GM21786 (cell line): ENCODE data around the gene FAM171A2.

Experiments used
- ATAC-seq: cut with Tn5 transposase; IDR thresholded peaks from one replicate; pipeline ENCODE4 v1.9.1; 2021; ENCODE audit not compliant: unreplicated experiment

Gene FAM171A2

DNA sequence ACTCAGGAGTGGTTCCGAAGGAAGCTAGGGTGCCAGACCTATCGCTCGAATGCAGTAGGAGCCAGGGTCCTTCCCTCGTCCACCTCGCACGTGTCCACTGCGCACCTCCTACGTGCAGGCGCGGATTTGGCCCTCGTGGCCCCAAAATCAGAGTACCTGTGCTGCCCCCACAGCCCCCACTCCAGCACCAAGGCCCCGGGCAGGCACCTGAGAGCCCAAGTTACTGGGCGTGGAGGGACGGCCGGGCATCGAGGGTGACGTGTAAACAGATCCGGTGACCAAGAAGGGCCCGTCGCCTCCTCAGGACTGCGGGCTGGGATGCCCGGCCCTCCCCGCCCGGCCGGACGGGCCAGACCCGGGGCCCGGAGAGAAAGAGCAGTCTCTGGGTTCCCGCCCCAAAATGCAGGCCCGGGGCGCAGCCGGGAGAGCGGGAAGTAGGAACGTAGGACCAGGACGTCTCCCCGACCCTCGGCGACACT lies 39.5 kb downstream of the FAM171A2 start:
- ATAC-seq = no peak

DNA sequence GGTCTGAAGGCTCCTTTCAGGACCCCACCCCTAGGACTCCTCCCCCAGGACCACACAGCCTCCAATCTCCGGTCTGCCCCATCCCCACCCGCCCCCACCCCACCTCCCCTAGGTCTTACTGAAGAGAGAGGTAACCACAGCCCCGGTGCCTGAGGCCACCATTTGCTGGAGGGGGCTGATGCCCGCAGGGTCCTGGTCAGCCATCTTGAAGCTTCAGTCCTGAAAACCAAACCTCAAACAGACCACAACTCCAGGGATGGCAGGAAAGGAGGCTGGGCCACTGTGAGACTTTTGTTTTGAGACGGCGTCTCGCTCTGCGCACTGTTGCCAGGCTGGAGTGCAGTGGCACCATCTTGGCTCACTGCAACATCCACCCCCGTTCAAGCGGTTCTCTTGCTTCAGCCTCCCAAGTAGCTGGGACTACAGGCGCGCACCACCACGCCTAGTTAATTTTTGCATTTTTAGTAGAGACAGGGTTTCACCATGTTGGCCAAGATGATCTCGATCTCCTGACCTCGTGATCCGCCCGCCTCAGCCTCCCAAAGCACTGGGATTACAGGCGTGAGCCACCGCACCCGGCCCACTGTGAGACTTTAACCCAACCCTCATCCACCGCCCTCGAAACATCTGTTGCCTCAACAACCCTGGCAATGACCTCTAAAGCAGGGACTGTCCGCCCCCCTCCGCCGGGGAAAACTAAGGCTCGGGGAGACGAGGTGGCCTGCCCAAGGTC lies 40.1 kb downstream of the FAM171A2 start:
- no peak for ATAC-seq

DNA sequence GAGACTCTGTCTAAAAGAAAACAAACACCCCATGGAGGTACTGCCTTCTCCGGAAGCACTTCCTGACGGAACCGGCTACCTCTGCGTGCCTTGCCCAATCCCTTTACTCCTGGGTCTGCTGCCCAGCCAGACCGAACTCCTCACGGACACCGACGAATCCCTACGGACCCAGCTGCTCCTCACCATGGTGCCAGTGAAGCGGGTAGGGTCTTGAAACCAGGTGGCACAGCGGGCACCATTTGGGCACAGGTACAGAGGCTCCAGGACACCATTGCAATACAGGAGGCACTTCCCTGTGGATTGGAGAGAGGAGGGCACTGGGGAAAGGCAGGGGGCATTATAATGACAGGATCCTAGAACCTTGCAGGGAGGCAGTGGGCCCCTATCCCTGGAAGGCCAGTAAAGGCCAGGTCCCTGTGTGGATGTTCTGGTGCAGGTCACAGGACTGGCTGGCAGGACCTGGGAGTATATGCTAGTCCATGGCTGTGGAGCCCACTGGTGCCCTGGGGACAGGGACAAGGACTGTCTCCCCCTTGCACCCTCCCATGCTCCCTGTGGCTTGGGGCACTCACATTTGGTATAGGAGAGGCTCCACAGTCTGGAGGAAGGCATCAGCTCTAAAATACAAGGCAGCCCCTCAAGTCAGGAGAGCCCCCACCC lies 41.3 kb downstream of the FAM171A2 start:
- ATAC-seq = no peak

DNA sequence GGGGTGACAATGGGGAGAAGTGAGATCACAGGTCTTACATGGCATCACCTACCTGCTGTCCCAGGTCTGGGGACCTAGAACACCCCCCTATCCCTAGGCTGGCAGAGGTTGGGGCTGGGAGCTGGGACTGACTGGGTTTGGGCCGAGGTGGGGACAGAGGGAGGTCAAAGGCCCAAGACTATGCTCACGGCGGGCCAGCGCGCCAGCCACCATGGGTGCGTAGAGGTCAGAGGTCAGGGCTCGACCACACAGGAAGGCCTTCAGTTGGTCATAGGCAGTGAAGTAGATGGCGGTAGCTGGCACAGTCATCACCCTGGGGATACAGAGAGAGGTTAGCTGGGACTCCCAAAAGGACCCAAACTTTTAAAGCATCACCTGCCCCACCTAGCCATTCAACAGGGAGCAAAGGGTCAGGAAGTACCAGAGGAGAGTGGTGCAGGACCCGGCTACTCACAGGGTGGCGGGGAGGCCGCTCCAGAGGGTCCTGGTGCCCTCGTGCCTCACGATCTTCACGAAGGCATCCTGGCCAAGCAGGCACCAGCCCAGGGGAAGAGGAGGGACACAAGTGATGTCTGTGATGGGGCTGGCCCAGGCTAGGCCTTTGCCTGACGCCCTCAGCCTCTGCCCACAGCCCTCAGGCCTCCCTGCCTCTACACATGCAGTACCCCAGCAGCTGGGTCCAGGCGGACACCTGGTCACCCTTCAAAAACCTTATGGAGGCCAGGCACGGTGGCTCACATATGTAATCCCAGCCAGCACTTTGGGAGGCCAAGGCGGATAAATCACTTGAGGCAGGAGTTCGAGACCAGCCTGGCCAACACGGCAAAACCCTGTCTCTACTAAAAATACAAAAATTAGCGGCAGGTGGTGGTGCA lies 42.2 kb downstream of the FAM171A2 start:
- no peak for ATAC-seq

DNA sequence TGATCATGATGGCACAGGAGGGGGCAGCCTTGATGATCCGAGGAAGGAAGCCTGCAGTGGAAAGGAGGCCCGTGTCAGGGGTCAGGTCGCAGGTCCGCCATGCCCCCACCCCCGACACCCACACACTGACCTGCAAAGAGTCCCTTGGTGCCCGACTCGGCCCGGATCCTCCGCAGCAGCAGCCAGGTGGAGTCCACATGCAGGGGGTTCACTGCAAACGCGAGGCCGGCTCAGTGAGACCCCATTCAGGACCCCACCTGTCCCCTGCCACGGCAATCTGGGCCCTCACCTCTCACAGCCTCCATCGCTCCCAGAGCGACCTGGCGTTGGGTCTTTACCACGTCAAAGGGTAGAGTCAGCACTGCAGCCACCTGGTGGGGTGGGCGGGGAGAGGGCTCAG lies 43.6 kb downstream of the FAM171A2 start:
- no peak for ATAC-seq

DNA sequence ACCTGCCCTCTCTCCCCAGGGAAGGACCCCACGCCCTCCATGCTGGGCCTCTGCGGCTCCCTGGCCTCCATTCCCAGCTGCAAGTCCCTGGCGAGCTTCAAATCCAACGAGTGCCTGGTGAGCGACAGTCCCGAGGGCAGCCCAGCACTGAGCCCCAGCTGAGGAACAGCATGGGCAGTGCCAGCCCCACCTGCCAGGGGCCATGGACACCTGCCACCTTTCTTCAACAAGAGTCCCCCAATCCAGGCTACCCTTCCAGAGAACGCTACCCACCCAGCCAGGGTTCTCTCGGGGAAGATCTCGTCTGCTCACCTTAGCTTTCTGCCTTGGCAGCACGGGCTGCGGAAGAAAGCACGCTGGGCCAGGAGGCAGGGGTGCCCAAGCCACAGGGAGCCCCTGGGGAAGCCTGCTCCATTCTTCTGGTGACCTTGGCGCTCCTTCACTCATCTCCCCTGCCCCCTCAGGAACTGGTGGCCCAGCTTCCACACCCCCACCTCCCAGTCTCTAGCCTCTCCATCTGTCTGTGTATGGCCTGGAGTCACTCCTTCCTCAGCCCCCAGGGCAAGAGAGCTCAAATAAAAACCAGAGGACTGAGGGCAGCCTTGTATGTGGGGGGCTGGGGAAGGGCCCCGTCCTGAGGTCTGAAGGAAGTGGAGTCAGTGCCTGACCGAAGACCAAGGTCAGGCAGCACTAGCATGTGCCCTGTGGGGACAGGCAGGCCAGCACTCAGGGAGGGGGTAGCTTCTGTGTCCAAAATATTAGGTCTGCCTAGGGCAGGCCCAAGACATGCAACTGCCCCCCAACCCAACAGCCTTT lies 45.4 kb downstream of the FAM171A2 start:
- ATAC-seq = no peak

DNA sequence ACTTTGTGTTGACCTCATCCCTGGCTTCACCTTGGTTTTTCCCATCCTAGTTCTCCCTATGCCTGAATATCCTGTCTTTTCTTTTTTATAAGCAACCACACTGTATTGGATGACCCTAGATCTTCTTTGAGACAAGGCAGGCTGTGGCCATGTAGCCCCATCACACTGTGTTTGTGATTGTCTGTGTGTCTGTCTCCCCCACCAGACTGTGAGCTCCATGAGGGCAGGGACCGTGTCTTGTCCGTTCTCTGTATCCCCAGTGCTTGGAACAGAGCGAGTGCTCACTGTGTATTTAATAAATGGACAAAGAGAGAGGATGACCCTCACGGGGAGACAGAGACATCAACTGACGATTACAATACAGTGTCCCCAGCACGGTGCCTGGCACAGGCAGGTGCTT lies 46.1 kb downstream of the FAM171A2 start:
- ATAC-seq = no peak

DNA sequence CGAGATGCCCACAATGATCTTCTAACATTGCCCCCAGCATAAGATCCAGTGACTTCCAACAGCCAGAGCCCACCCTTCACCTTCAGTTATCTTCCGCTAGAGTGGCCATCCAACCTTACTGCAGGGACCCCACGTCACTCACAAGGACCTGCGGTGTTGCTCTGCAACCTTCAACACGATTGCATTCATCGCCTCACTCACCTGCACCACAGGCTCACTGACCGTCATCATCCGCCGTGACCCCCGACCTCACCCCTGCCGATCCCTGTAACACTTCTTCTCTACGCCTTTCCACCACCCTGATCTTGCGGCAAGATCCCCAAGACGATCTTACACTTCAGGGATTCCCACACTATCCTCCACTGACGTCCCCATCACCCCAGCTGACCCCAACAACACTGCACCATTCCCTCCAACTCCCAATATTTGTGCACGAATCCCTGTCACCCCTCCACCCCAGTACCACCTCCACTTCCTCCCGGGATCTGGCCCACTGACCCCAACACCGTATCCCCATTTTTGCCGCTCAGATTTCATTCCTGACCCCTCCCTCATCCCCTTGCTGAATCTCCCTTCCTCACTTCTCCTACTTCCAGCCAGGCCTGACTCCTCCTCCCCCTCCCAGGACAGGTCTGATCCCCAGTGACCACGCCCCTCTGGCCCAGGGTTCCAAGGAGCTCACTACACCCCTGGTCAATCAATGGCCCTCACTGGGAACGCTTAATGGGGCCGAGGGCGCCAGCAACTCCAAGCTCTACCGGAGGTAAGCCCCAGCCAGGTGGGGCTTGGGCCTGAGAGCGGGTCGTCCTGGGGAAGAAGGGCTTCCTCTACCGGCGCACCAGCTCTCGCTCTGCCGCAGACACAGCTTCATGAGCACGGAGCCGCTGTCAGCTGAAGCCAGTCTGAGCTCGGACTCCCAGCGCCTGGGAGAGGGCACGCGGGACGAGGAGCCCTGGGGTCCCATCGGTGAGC lies 47.6 kb downstream of the FAM171A2 start:
- ATAC-seq = no peak

DNA sequence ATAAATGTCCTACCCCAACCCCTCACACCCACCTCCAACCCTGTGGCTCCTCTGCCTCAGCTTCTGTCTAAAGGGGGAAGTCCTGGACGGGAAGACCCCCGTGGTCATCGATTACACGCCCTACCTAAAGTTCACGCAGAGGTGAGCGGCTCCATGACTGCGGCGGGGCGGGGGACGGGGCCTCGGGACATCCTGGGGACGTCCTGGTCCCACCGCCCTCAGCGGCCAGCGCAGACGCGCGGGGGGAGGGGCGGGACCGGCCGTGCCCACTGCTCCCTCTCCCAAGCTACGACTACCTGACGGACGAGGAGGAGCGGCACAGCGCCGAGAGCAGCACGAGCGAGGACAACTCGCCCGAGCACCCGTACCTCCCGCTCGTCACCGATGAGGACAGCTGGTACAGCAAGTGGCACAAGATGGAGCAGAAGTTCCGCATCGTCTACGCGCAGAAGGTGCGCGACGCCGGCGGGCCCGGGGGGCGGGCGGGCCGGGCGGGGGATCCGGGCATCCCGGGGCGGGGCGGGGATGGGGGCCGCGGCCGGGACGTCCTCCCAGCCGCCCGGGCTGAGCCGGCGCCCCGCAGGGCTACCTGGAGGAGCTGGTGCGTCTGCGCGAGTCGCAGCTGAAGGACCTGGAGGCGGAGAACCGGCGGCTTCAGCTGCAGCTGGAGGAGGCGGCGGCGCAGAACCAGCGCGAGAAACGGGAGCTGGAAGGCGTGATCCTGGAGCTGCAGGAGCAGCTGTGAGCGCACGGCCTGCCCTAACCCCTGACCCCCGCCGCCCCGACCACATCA lies 48.6 kb downstream of the FAM171A2 start:
- no peak for ATAC-seq

DNA sequence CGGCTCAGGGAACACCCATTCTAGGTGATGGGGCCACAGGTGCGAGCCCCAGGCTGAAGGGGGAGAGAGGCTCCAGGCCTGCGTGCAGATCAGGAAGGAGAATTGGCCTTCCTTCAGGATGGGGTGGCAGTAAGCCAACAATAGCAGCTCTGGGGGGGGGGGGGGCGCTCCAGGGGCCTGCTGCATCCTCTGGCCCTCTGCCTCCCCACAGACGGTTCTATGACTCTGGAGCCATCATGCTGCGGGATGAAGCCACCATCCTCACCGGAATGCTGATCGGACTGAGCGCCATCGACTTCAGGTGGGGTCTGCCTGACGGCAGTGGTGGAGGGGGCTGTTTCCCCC lies 49.2 kb downstream of the FAM171A2 start:
- no peak for ATAC-seq

DNA sequence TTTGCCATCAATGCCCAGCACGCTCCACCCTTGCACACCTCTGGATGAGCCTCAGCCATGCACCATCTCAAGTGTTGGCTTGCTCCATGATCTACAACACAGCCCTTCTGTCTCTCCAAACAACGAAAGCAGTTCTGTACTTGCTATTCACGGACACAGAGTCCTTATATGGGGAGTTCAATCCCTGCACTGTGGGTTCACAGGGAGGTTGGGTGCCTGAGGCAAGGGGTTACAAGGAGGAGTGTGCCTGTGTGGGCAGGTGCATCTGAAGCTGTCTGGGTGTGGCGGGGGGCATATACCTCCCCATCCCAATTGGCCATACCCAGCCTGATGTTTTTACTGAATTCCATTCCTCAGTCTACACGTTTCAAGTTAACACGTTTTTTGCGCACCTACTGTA lies 49.6 kb downstream of the FAM171A2 start:
- no peak for ATAC-seq

DNA sequence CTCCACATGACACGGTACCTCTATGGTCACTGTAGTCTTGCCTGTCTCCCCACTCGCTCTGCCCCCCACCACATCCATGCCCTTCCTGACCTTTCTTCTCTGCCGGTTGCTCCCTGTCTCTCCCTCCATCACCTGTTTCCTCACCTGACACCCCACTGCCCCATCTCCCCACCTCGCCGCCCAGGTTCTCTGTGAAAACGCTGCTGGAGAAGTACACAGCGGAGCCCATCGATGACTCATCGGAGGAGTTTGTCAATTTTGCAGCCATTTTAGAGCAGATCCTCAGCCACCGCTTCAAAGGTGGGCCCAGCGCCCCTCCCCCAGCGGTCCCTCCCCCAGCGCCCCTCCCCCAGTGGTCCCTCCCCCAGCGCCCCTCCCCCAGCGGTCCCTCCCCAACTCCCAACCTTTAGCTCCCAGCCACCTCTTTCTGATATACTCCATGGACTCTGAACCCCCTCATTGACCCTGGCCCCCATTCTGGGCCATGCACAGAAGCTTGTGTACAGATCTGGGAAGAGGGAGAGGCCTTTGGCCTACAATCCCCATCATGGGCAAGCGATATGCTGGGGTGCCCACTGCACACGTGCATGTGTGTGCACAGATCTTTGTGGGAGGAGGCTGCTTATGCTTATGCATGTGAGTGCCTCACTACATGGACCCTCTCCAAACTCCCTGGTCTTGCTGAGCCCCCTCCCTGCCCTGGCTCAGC lies 51.1 kb downstream of the FAM171A2 start:
- ATAC-seq = no peak

DNA sequence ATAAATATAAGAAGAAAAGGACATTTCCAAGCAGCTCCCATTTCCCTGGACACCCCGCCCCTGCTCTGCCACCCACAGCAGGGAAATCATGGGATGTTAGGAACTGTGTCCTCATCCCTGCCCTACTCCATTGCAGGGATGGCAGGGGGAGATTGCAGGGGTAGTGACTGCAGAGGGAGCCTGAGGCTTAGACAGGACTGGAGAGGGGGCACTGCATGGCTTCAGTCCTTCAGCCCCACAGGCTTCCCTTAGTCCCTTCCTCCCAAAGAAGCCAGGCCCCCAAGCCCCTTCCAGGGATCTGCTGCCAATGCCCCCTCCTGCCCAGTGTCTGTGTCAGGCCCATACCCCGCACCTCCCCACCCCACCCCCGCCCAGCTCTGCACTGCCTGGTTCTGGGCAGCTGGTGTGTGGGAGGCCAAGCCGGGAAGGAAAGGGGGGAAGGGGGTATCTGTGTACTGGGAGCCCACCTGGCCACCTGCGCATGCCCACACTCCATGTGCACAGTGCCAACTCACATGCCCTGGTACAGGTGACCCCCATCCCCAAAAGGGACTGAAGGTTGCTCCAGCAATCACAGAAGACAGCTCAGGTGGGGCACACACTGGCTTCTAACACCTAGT lies 52.0 kb downstream of the FAM171A2 start:
- no peak for ATAC-seq

DNA sequence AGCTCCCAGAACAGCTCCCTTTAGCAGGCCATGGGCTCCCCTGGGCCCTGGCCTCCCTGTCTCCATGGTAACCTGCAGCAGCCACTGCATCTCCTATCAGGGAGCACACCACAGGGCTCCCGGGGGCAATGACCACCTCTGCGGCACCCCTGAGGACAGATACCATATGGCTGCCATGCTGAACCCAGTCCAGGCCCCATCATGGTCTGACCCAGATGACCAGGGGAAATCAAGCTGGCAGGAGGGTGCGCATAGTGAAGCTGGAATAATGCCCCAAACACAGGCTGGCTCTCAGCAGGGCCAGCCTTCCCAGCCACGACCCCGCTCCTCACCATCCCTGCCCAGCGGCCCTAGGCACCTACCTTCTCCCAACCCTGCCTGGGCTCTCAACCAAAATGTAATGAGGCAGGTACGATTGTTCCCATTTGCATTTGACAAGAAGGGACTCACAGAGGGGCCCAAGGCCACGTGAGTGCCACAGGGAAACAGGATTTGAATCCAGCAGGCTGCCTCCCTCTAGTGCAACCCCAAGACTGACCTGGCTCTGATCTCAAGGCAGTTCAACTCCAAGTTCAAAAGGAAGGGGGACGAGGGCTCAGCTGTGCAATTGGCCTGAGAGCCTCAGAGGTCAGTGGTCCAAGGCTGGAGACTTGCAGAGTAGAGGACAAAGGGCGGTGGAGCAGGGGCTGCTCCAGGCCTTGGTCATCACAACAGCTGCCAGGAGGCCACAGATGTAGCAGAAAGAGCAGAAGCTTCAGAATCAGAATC lies 52.9 kb downstream of the FAM171A2 start:
- no peak for ATAC-seq

DNA sequence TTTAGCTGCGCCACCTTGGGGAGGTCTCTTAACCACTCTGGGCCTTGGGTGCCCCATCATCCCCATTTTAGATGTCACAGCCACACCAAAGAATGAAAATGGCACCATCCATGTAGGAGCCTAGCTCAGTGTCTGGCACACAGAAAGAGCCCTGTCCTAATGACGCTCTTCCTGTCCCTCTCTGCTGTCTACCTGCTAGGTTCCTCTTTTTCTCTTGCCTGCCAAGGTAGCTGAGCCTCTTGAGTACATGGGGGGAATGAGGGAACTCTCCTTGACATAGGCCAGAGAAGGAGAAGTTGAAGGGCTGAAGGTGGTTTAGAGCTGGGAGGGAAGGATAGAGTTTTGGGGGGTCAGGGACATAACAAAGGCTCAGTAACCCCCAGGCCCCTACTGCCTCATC lies 53.5 kb downstream of the FAM171A2 start:
- ATAC-seq = no peak

DNA sequence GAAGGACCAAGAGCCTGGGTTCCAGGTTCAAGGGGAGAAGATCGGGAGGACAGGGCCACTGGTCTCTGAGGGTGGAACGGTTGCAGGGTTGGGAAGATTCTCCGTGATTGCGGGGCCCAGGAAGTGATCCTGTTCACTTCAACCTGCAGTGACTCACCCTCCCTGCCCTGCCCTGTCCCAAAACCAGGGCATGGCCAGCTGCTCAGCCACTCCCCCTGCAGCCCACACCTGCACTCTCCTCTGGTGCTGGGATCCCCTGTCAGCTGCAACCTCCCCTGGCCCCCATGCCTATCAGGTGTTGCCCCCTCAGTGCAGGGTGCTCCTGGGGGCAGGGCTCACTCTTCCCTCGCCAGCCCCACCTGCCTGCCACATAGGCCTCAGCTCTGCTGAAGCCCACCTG lies 54.2 kb downstream of the FAM171A2 start:
- ATAC-seq = no peak

DNA sequence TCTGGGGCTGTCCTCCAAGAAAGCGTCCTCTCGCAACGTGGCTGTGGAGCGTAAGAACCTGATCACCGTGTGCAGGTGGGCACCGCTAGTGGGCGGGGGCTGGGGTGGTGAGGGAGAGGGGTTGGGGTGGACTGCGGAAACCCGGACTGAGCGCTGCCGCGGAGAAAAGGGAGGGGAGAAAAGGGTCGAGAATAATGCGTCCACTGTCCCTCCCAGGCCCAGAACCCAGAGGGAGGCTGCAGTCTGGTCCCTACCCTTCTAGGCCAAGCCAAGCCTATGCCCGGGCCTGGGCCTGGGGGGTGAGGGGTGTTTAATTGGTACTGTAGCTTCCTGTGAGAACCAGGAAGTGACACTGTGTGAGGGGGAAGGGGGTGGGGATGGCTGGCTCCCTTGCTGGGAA lies 54.8 kb downstream of the FAM171A2 start:
- ATAC-seq = no peak
